ENCODE results near the gene UBALD1. TPM values are rescaled to one million over a fixed set of nuclear protein-coding genes. Genes with fewer than 3 reads are reported as not detected.

UBALD1 gene
- total RNA-seq, 2 experiments from 2014 or later, result 12.2 to 13.4 TPM

DNA sequence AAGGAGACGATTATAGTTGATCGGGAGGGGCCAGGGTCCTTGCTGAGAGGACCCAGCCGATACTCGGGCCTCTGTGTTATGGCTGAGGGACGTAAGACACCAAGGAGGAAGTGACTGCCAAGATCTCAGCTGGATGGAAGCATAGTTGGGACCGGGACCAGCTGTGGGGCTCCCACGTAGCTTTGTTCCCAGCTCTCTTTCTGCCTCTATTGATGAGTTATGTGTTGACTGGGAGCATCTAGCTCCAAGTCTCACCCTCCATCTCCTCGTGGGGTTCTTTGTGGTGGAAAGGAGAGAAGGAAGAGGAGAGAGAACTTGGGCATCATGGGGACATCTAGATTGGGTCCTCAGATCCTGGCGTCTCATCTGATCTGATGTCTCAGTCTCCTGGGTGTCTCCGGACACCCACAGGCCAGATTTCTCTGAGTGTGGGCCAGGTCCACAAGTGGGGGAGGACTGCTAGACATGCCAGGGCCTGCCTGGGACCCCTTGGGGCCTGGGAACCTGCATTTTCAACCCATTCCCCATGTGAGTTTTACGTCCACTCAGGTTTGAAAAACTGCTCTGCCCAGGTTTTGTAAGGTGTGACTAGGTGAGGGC, 11.0 kb upstream of the UBALD1 start:
- POLR2A ChIA-PET, result interaction anchor here (0.9 to 2.3 kb wide), 10 partner anchors 9 to 119 kb away, joined by 3 to 16 read pairs (median 4); partner anchors contain the start of gene NUDT16L1
- TF ChIP-seq, protein P1, sequence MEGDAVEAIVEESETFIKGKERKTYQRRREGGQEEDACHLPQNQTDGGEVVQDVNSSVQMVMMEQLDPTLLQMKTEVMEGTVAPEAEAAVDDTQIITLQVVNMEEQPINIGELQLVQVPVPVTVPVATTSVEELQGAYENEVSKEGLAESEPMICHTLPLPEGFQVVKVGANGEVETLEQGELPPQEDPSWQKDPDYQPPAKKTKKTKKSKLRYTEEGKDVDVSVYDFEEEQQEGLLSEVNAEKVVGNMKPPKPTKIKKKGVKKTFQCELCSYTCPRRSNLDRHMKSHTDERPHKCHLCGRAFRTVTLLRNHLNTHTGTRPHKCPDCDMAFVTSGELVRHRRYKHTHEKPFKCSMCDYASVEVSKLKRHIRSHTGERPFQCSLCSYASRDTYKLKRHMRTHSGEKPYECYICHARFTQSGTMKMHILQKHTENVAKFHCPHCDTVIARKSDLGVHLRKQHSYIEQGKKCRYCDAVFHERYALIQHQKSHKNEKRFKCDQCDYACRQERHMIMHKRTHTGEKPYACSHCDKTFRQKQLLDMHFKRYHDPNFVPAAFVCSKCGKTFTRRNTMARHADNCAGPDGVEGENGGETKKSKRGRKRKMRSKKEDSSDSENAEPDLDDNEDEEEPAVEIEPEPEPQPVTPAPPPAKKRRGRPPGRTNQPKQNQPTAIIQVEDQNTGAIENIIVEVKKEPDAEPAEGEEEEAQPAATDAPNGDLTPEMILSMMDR (IDR thresholded peaks at IDR 0.05), result no peak
- H3K4me3 Mint-ChIP-seq, result peak overlapping the region; percentile 99
- H3K4me1 Mint-ChIP-seq (ENCODE audit: low read depth), result peaks cover 37% of the 10 kb centered on the region
- H3K27me3 Mint-ChIP-seq, result no peaks in the 10 kb centered on the region
- ATAC-seq, result no peak
- H3K27ac Mint-ChIP-seq, result peak overlapping the region; percentile 98
- no peak for DNase-seq
- H3K9me3 Mint-ChIP-seq, result no peaks in the 10 kb centered on the region
- intact Hi-C loops (cut with micrococcal nuclease), result no loop called here
- CTCF ChIA-PET, result interaction anchor here (1.3 to 3.4 kb wide), 5 partner anchors 9 to 119 kb away, joined by 6 to 23 read pairs (median 12); partner anchors contain the start of genes ANKS3 and DNAAF8
- peaks cover 20% of the 10 kb centered on the region for H3K36me3 Mint-ChIP-seq (ENCODE audit: low read depth)

DNA sequence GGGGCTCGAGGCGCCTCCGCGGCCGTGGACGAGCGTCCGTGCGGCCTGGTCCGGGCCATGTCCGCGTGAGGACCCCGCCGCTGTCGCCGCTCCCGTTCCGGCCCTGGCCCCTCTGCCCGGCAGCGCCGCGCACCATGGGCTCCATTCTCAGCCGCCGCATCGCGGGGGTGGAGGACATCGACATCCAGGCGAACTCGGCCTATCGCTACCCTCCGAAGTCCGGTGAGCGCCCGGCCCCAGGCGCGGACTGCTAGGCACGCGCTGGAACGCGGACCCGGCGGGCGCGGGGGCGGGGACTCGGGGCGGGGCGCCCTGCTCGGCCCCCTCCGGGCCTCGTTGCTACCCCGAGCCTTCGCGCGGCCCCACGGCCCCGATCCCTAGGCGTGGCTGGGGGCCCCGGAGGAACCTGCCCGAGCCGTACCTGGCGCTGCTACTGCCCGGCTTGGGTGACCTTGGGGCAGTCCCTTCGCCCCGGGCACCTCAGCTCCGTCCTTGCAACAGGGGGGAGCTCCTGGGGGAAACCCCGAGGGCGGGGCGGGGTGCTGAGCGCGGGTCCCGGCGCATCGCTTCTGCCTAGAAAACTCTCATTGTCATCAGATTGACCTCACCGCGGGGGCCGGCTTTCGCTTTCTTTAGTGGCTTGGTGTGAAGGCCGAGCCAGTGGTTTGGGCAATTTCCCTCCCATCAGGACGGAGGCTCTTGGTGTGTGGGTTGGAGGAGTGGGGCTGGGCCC, 10.3 kb upstream of the UBALD1 start:
- TF ChIP-seq, protein P1 (IDR thresholded peaks at IDR 0.05), result no peak
- ChIA-PET CTCF (interaction anchor here (0.6 to 3.4 kb wide), 24 partner anchors 8 to 409 kb away, joined by 3 to 23 read pairs (median 4); partner anchors contain the start of genes ANKS3, DNAAF8, HMOX2 and NAGPA), POLR2A (interaction anchor here (0.9 to 2.3 kb wide), 10 partner anchors 9 to 119 kb away, joined by 3 to 16 read pairs (median 4); partner anchors contain the start of gene NUDT16L1)
- intact Hi-C loops (cut with micrococcal nuclease), result no loop called here
- Mint-ChIP-seq H3K27ac (peak overlapping the region; percentile 98), H3K9me3 (no peaks in the 10 kb centered on the region), H3K27me3 (no peaks in the 10 kb centered on the region), H3K36me3 (ENCODE audit: low read depth) (peaks cover 20% of the 10 kb centered on the region), H3K4me1 (ENCODE audit: low read depth) (peaks cover 37% of the 10 kb centered on the region), H3K4me3 (peak overlapping the region; percentile 99)
- ATAC-seq, result peak; percentile 65
- peak; percentile 94 for DNase-seq

GRCh38 chr16:4624015-4624826, 9.5 kb upstream of the UBALD1 start, which contains the start of gene MGRN1:
MGRN1 (plus strand) TSS chr16:4624826; CDS start chr16:4624961, 135 bp downstream.
- TF ChIP-seq, protein P1 (IDR thresholded peaks at IDR 0.05), result peak; percentile 95
- H3K4me1 Mint-ChIP-seq (ENCODE audit: low read depth), result peaks cover 37% of the 10 kb centered on the region
- H3K27ac Mint-ChIP-seq, result peak within 1 kb of the TSS; percentile 98
- no peaks in the 10 kb centered on the region for H3K9me3 Mint-ChIP-seq
- peaks cover 19% of the 10 kb centered on the region for H3K36me3 Mint-ChIP-seq (ENCODE audit: low read depth)
- H3K27me3 Mint-ChIP-seq, result no peaks in the 10 kb centered on the region
- ChIA-PET CTCF (interaction anchor here (0.6 to 3.4 kb wide), 29 partner anchors 8 to 409 kb away, joined by 3 to 23 read pairs (median 4); partner anchors contain the start of genes ANKS3, CORO7, DNAAF8 and HMOX2), POLR2A (interaction anchor here (0.6 to 2.3 kb wide), 8 partner anchors 8 to 131 kb away, joined by 3 to 16 read pairs (median 4); no protein-coding TSS in a partner anchor)
- DNase-seq (peak; percentile 94), ATAC-seq (peak; percentile 87)
- H3K4me3 Mint-ChIP-seq, result peak within 1 kb of the TSS; percentile 99
- intact Hi-C loops (cut with micrococcal nuclease), result no loop called here

DNA sequence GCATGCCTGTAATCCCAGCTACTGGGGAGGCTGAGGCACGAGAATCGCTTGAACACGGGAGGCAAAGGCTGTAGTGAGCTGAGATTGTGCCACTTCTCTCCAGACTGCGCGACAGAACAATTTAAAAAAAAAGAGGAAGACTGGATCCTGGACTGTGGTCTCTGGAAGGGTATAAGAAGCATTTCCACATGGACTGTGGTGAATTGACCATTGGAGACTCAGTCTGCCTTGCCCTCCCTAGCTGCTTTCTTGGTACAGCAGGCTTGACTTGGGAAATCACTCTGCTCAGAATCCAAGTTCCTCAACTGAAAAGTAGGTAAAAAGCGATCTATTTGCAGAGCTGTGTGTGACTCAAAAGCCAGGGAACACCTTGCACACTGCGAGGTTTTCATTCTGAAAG, 8.9 kb upstream of the UBALD1 start:
- intact Hi-C loops (cut with micrococcal nuclease), result no loop called here
- Mint-ChIP-seq H3K27ac (peak overlapping the region; percentile 97), H3K27me3 (no peaks in the 10 kb centered on the region), H3K4me3 (peak overlapping the region; percentile 99), H3K4me1 (ENCODE audit: low read depth) (peaks cover 40% of the 10 kb centered on the region), H3K36me3 (ENCODE audit: low read depth) (peaks cover 16% of the 10 kb centered on the region), H3K9me3 (no peaks in the 10 kb centered on the region)
- CTCF ChIA-PET, result interaction anchor here (1.0 to 3.4 kb wide), 26 partner anchors 7 to 208 kb away, joined by 3 to 23 read pairs (median 4); partner anchors contain the start of genes ANKS3, CORO7 and DNAAF8
- POLR2A ChIA-PET, result interaction anchor here (0.6 to 2.1 kb wide), 6 partner anchors 22 to 130 kb away, joined by 3 to 6 read pairs (median 4); no protein-coding TSS in a partner anchor
- no peak for ATAC-seq
- TF ChIP-seq, protein P1 (IDR thresholded peaks at IDR 0.05), result no peak
- no peak for DNase-seq

Data from activated CD8-positive, alpha-beta T cell treated with anti-CD3 and anti-CD28 coated beads for 36 hours (primary cell).